GM18519 (cell line): Measurements from ENCODE around the gene RAB31.
"Not testable (repeated sequence)": the region's sequence is repeated elsewhere in the genome, so short reads cannot be mapped to it uniquely, and the experiment has no call there.

Source experiments
- ATAC-seq: cut with Tn5 transposase; IDR thresholded peaks from one replicate; pipeline ENCODE4 v1.9.1; 2021; ENCODE audit warnings: mild to moderate bottlenecking, moderate library complexity; ENCODE audit not compliant: unreplicated experiment, low FRiP score

The RAB31 gene

DNA sequence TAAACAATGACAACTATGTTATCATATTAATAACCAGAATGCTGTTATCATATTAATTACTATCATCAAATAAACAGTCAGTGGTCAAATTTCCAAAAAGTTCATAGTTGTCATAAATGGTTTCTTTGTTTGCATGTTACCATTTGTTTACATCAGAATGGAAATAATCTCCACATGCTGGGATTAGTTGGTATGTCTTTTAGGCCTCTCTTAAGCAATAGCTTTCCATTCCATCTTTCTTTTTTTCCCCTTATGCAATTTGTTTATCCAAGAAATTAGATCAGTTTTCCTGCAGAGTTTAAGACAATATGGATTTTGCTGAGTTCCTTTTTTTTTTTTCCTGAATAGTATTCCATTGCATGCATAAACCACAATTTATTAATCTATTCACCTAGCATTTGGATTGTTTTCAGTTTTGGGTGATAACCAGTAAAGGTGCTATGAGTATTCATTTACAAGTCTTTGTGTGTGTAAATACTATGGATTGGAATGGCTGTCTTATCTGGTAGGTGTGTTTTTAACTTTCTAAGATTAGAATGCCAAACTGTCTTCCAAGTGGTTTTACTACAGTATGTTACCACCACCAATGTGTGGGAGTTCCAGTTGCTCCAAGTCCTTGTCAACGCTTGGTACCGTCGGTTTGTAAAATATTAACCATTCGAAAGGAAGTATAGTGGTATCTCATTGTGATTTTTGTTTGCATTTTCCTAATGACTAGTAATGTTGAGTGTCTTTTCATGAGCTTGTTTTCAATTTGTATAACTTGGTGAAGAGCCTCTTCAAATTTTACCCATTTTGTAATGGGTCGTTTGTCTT is 144.4 kb downstream of the RAB31 start:
- ATAC-seq, result no peak

DNA sequence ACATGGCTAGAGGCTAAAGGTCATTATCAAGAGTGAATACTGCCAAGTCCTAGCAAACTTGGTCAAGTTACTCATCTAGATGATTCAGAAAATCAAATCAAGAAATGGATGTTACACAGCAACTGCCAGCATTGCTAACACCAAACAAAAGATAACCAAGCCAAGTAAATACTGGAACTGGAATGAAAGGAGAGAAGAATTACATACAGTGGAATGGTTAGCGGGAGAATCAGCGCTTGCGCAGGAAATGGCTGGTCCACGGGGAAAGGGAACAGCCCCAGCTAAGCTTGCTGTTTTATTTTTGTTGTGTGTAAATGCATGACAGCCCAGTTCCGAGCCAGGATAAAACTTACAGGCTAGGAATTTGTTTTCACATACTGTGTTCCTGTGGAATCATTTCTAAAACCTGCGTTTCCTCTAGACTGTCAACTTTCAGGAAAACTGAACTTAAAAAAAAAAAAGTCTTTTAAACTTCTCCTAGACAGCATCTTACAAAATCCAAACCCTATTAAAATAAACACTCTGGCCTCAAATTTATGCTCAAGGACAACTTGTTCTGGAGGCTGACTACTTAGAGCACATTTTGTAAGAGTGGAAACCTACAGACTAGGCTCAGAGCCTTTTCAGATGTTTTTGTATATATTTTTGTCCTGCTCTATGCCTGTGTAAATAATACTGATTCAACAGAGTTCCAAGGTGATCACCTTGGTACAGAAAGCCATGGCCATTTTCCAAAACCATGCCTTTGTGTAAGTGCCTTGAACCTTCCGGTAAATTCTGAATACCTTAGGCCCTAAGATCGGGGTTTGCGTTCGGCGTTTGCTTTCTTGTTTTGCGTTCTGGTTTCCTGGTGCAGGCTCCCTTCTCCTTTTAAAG is 146.9 kb downstream of the RAB31 start:
- no peak for ATAC-seq

- ATAC-seq, result no peak
Measured at GRCh38 chr18:9855681-9856080, 147.6 kb downstream of the RAB31 start.

DNA sequence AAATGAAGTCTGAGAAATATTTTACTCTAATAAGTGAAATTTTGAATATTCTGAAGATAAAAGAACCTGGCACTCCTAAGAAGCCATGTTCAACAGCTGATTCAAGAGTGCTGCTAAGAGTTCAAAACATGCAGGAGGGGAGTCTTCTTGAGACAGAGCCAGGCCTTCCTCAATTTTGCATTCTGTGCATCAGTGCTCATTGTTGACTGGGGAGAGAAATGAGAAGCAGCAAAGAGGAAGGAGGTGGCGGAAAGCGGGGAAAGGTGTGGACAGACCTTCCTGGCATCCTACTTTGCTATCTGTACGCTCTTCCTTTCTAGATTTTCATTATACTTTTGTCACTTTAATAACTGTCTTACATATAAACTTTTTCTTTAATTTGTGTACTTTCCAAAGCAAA is 148.0 kb downstream of the RAB31 start:
- ATAC-seq, result no peak

- not testable (repeated sequence) for ATAC-seq
Measured at GRCh38 chr18:9857479-9857998, 149.4 kb downstream of the RAB31 start.

DNA sequence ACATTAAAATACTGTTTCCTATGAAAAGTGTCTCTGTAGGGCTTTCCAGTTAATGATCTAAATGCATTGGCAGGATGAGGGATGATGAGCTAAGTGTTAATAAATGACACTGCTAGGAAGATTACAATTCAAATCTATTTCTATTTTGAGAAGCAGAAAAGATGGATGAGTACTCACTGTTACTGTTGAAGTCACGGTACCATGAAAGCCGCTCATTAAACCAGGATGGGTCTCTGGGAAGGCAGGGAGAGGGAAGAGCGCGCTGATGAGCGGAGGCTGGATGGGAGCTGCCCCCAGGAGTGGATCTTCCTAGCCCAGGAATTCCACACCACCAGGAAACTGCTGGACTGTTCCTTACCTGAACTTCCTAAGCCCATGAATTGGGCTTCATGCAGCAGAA is 150.5 kb downstream of the RAB31 start:
- ATAC-seq, result no peak

DNA sequence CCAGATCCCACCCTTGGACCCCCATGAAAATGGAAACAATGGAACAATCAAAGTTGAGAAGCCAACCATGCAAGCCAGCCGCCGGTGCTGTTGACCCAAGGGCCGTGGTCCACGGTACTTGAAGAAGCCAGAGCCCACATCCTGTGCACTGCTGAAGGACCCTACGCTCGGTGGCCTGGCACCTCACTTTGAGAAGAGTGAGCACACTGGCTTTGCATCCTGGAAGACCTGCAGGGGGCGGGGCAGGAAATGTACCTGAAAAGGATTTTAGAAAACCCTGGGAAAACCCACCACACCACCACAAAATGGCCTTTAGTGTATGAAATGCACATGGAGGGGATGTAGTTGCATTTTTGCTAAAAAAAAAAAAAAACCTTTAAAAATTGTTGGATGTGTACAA is 151.1 kb downstream of the RAB31 start:
- no peak for ATAC-seq

GRCh38 chr18:9860682-9861081 is 152.6 kb downstream of the RAB31 start:
- no peak for ATAC-seq

GRCh38 chr18:9861157-9861556 is 153.1 kb downstream of the RAB31 start:
- peak; percentile 67 for ATAC-seq

GRCh38 chr18:9861933-9862332 is 153.8 kb downstream of the RAB31 start:
- no peak for ATAC-seq

DNA sequence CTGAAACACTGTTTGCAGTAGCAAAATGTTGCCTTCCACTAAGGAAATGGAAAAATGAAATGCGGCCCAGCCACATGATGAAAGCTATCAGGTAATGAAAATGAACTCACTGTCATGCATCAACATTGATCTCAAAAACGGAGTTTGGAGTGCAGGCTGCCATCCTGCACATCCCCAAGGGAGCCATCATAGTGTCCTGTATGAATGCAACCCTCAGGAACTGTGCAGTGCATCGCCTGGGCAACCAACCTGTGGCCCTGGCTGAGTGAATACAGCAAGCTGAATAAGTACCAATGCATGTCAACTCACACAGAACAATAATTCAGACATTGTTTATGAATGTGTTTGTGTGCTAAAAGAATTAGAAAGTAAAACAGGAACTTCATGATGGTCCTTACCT is 154.6 kb downstream of the RAB31 start:
- no peak for ATAC-seq

DNA sequence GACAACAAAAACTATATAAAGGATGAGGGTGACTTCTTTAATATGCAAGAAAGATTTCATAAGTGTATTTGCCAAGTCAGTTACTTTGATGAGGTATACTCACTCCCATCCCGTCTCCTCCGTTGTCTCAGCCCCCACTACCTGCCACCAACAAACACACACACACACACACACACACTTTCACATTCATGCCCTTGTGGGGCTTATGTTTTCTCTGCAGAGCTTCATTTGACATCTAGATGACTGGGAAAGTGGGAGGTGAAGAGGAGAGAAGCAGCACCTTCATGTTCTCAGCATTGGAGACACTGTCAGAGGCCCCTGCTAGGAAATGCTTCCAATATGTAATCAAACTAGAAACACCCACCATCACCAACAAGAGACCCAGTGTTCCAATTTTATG is 155.2 kb downstream of the RAB31 start:
- no peak for ATAC-seq

- no peak for ATAC-seq
Measured at GRCh38 chr18:9865764-9866490, 157.8 kb downstream of the RAB31 start.

GRCh38 chr18:9866627-9867026 is 158.5 kb downstream of the RAB31 start:
- no peak for ATAC-seq

DNA sequence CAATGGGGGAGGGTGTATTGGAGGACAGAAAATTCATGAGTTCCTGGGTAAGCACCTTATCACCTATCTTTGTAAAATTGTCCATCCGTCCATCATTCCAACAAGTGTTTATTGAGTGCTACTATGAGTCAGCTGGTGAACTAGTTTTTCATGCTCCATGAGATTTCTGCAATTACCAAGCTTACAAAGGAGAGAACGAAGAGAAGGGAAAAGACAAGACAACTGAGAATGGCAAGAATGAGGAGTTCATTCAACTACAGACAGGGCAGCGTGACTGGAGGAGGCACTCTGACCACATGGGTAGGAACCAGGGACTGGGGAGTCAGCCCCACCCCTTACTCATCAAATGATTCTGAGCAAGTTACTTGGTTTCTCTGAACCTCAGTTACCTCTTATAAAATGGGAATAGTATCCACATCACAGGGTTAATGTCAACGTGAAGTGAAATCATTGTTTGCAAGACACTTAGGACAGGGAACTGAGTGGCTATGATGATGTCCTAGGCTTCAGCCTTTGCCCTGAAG is 159.0 kb downstream of the RAB31 start:
- no peak for ATAC-seq

GRCh38 chr18:9868857-9869714 is 161.0 kb downstream of the RAB31 start:
- ATAC-seq, result no peak

DNA sequence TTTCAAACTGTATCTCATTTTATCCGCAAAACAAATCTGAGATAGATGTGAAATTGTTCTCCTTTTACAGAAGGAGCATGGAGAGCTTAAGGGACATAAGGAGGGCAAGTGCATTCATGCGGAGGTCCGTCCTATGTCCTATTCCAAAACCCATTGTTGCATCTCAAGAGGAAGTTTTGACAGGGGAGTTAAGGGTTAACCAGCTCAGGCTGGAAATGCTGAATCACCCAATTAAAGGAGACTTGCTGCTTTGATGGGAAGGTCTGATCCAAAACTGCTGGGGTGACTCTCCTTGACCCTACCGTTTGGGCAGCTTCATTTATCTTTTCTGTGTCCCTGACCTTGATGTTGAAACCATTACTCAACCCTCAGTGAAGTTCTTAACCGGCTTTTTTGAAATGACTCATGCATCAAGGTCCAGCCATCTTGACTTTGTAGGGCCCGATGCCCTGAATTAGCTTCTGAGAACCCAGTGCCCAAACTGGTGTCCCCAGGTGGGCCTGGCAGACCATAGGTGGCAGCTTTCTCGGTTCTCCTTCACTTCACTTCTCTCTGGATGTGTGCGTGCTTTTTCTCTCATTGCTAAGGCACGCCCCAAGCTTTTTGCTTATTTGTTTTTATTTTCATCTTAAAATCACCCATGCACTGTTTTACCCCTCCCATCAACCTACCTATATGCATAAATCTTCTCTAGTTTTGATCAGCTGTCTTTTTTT is 161.8 kb downstream of the RAB31 start:
- no peak for ATAC-seq

DNA sequence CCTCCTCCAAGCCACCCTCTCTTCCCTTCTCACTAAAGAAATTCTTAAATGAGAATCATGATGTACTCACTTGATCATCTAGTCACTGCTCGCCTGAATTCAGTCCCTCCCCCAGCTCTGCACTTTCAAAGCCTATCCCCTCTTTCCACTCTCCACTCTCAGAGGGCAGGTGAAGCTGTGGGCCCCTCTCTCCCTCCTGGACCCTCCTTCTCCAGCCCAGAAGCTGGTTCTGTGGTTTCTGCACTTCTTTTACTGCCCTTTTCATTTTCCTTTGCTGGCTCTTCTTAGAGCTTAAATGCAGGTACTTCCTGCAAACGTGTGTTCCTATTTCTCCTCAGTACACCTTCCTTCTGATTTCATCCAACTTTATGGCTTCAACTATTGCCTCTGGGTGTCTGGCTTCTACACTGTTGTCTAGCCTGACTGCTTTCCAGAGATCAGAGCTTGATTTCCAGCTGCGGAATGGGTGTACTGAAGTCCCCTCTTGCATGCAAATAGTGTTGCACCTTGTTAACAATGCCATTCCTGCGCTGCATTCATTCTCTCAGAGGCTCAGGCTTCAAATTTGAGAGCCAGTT is 162.4 kb downstream of the RAB31 start:
- ATAC-seq, result no peak
